IMR-90 (cell line): ENCODE results near the gene SCGB3A2. TPM values are rescaled to one million over a fixed set of nuclear protein-coding genes. Genes with fewer than 3 reads are reported as not detected.

Experiments used
- ATAC-seq: fragments of 200-7000 bp; cut with Tn5 transposase; 2 replicates; pipeline ENCODE4 v1.9.1; 2020; ENCODE audit warnings: low read depth, mild to moderate bottlenecking, moderate library complexity
- BruUV-seq: library from RNA; stranded (reverse); fragments of 400-500 nt; replicated peaks from 2 replicates; lab custom pipeline; 2021; lab: Mats Ljungman, UMichigan
- CTCF ChIA-PET: fragments of 300-600 bp; formaldehyde crosslinking; extraction: SDS; loops from one replicate; lab custom pipeline; 2021; ENCODE audit warnings: antibody characterized with exemption; lab: Yijun Ruan, JAX
- POLR2A ChIA-PET: fragments of 300-600 bp; sonication (Branson Sonifier 250); formaldehyde crosslinking; loops from one replicate; lab custom pipeline; 2022; ENCODE audit warnings: antibody characterized with exemption; ENCODE audit not compliant: unreplicated experiment; lab: Charles Lee
- DNase-seq: peaks from one replicate; pipeline ENCODE4 v3.0.0; 2013
- H2AFZ ChIP-seq: replicated peaks from 2 replicates; pipeline ENCODE3; 2013; ENCODE audit warnings: low read length, mild to moderate bottlenecking; ENCODE audit not compliant: poor library complexity
- H2AK5ac ChIP-seq: 2 replicates; pipeline ENCODE4 v1.6.1; 2013; ENCODE audit warnings: low read depth, low read length, inconsistent platforms
- H2AK9ac ChIP-seq: replicated peaks from 2 replicates; pipeline ENCODE3; 2013; ENCODE audit warnings: mild to moderate bottlenecking, low read depth, low read length, moderate library complexity; ENCODE audit not compliant: poor library complexity
- H2BK120ac ChIP-seq: 2 replicates; pipeline ENCODE4 v1.6.1; 2013; ENCODE audit warnings: low read depth, low read length, inconsistent platforms
- H2BK15ac ChIP-seq: 3 replicates; pipeline ENCODE4 v1.6.1; 2013; ENCODE audit warnings: low read depth, low read length, inconsistent platforms
- H2BK20ac ChIP-seq: 2 replicates; pipeline ENCODE4 v1.6.1; 2013; ENCODE audit warnings: low read depth, mild to moderate bottlenecking, inconsistent platforms, low read length, moderate library complexity
- H2BK5ac ChIP-seq: 2 replicates; pipeline ENCODE4 v1.6.1; 2013; ENCODE audit warnings: mild to moderate bottlenecking, low read depth, low read length, inconsistent platforms; ENCODE audit not compliant: poor library complexity, severe bottlenecking
- H3K14ac ChIP-seq: replicated peaks from 2 replicates; pipeline ENCODE4 v1.6.1; 2013; ENCODE audit warnings: low read depth, low read length, inconsistent platforms
- H3K18ac ChIP-seq: 2 replicates; pipeline ENCODE4 v1.6.1; 2013; ENCODE audit warnings: low read depth, low read length, control low read depth
- H3K23ac ChIP-seq: 2 replicates; pipeline ENCODE4 v1.6.1; 2013; ENCODE audit warnings: low read depth, low read length, inconsistent platforms
- H3K27ac ChIP-seq: 2 replicates; pipeline ENCODE4 v1.5.1; 2013; ENCODE audit warnings: mild to moderate bottlenecking, control low read depth, low read length; ENCODE audit not compliant: insufficient read depth
- H3K27me3 ChIP-seq: 2 replicates; pipeline ENCODE4 v1.6.1; 2013; ENCODE audit warnings: low read length; ENCODE audit not compliant: control insufficient read depth, insufficient read depth
- H3K36me3 ChIP-seq: 2 replicates; pipeline ENCODE4 v1.6.1; 2013; ENCODE audit warnings: low read length, mixed read lengths; ENCODE audit not compliant: control insufficient read depth, insufficient read depth
- H3K4ac ChIP-seq: 2 replicates; pipeline ENCODE4 v1.6.1; 2013; ENCODE audit warnings: low read depth, low read length, inconsistent platforms
- H3K4me1 ChIP-seq: 2 replicates; pipeline ENCODE4 v1.6.1; 2013; ENCODE audit warnings: low read length, mixed read lengths; ENCODE audit not compliant: control insufficient read depth, insufficient read depth
- H3K4me2 ChIP-seq: 2 replicates; pipeline ENCODE4 v1.6.1; 2013; ENCODE audit warnings: low read depth, mild to moderate bottlenecking, control low read depth, low read length, moderate library complexity
- H3K4me3 ChIP-seq: 2 replicates; pipeline ENCODE4 v1.5.1; 2013; ENCODE audit warnings: low read depth, mild to moderate bottlenecking, control low read depth, low read length, moderate library complexity; ENCODE audit not compliant: insufficient read depth
- H3K56ac ChIP-seq: 2 replicates; pipeline ENCODE4 v1.6.1; 2013; ENCODE audit warnings: low read length, inconsistent platforms; ENCODE audit not compliant: insufficient read depth; ENCODE audit errors: extremely low read depth
- H3K79me1 ChIP-seq, 2 experiments: 2 replicates each; pipeline ENCODE4 v1.6.1; 2013; ENCODE audit warnings: low read length in 2 of 2, inconsistent platforms in 1 of 2, low read depth in 1 of 2
- H3K9ac ChIP-seq: 2 replicates; pipeline ENCODE4 v1.6.1; 2013; ENCODE audit warnings: low read depth, low read length, control low read depth
- H3K9me1 ChIP-seq: 2 replicates; pipeline ENCODE4 v1.6.1; 2013; ENCODE audit warnings: low read length, inconsistent platforms; ENCODE audit not compliant: insufficient read depth
- H3K9me3 ChIP-seq: 2 replicates; pipeline ENCODE4 v1.6.1; 2013; ENCODE audit warnings: low read length; ENCODE audit not compliant: control insufficient read depth, insufficient read depth
- H4K20me1 ChIP-seq: 2 replicates; pipeline ENCODE4 v1.6.1; 2013; ENCODE audit warnings: low read length, inconsistent platforms; ENCODE audit not compliant: insufficient read depth
- H4K5ac ChIP-seq: 2 replicates; pipeline ENCODE4 v1.6.1; 2013; ENCODE audit warnings: mild to moderate bottlenecking, low read depth, low read length, control low read depth
- H4K8ac ChIP-seq, 2 experiments: 2 replicates each; pipeline ENCODE4 v1.6.1; 2013; ENCODE audit warnings: low read depth in 2 of 2, low read length in 2 of 2, control low read depth in 1 of 2, inconsistent platforms in 1 of 2
- H4K91ac ChIP-seq: 2 replicates; pipeline ENCODE4 v1.6.1; 2013; ENCODE audit warnings: low read depth, low read length, inconsistent platforms; ENCODE audit not compliant: insufficient read depth
- MAFK ChIP-seq: IDR thresholded peaks from 2 replicates; pipeline ENCODE4 v1.6.1; 2012; ENCODE audit warnings: low read depth, low read length, improper control_type of control experiment
- NFE2L2 ChIP-seq: fragments of 150-350 bp; IDR thresholded peaks from 2 replicates; pipeline ENCODE4 v1.6.1; 2016; ENCODE audit warnings: low read depth, mild to moderate bottlenecking, low read length
- RFX5 ChIP-seq: IDR thresholded peaks from 2 replicates; pipeline ENCODE4 v1.8.0; 2012; ENCODE audit warnings: low read depth, mild to moderate bottlenecking, low read length, moderate library complexity
- WGBS, 2 experiments: methylation state at CpG; one replicate each; pipeline versions ENCODE4 v1.1.5 to v1.1.7; 2013; ENCODE audit warnings: missing lambda C conversion rate in 2 of 2; ENCODE audit not compliant: insufficient read length in 1 of 2; ENCODE audit errors: extremely low coverage in 2 of 2; 5-methylcytosine and 5-hydroxymethylcytosine counted together
- dilution Hi-C: fragments of 300-500 bp; cut with HindIII; formaldehyde crosslinking; loops from one replicate; pipeline ENCODE4 v1.14.3; 2018; ENCODE audit warnings: low sequenced_read_pairs; ENCODE audit not compliant: unreplicated experiment
- in situ Hi-C: fragments of 300-500 bp; cut with MboI; formaldehyde crosslinking; loops from 3 replicates; pipeline ENCODE4 v1.14.3; 2019; ENCODE audit warnings: low sequenced_read_pairs, inconsistent platforms, mixed read lengths
- intact Hi-C: fragments of 100-400 bp; cut with micrococcal nuclease; formaldehyde crosslinking; loops from 2 replicates; pipeline ENCODE4 v1.10.0; 2022
- polyA plus RNA-seq, 3 experiments: library from polyadenylated mRNA; depleted of rRNA; stranded (reverse); fragments of >200 nt; gene quantifications; 2 replicates each; pipeline ENCODE4 v1.2.3, GENCODE V29; 2012; ENCODE audit warnings: low replicate concordance in 1 of 3
- total RNA-seq: library from RNA; depleted of rRNA; stranded (reverse); fragments of >200 nt; gene quantifications from 2 replicates; pipeline ENCODE4 v1.2.3, GENCODE V29; 2012

Gene SCGB3A2
- total and polyA plus RNA-seq, 2 of the 4 experiments (the other 2 are of a cell fraction): not detected

DNA sequence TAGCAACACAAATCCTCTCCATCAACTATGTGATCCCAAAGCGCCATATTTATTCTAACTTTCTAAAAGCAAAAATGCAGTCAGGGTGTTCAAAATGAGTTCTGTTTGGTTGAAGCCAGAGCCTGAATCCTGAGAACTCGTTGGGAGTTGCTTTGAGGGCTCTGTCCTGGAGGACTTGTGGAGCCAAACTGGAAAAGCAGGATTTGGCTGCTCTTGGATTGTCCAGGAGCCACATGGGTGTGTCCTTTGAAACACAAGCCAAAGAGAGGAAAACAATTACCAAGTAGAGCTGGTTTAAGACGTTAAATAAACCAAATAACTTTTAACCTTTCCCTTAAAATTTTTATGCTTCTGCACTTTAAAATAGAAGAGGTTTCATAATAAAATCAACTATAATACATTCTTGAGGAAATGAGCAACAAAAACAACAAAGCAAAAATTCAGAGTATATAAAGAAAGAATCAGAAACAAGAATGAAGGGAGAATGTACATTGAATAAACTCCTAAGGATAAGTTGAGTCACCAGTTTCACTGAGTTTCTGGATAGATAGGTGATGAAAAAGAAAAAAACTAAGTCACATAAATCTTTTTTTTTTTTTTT, 14.3 kb downstream of the SCGB3A2 start:
- Histone ChIP-seq H4K8ac (0 out of 4 replicates have a peak overlapping the region, but pooled peaks of 1 of the 2 experiments have one; percentile 16), H3K56ac (no peak overlapping the region), H3K14ac (no peak overlapping the region), H2AK9ac (no peak overlapping the region), H3K79me1 (no peaks in the 10 kb centered on the region), H2BK15ac (no peak overlapping the region), H2BK120ac (no peak overlapping the region), H3K9me3 (no peaks in the 10 kb centered on the region), H4K91ac (no peak overlapping the region), H3K9me1 (no peaks in the 10 kb centered on the region), H3K23ac (peak overlapping the region; percentile 72; the same call in 1 of the 2 replicates), H3K4me3 (no peak overlapping the region), H3K27ac (no peak overlapping the region), H3K9ac (no peak overlapping the region), H3K4me1 (0 out of 2 replicates have a peak, but pooled peaks cover 2% of the 10 kb centered on the region), H2AFZ (peak overlapping the region; percentile 49), H2BK5ac (no peak overlapping the region), H3K4me2 (no peak overlapping the region), H3K18ac (no peak overlapping the region), H3K4ac (no peak overlapping the region), H2BK20ac (no peak overlapping the region), H3K36me3 (no peaks in the 10 kb centered on the region), H4K20me1 (no peaks in the 10 kb centered on the region), H3K27me3 (no peaks in the 10 kb centered on the region), H4K5ac (no peak overlapping the region), H2AK5ac (no peak overlapping the region)
- in situ Hi-C loops: no loop called here
- ChIA-PET POLR2A (no interaction called here), CTCF (no interaction called here)
- no peak for TF ChIP-seq RFX5
- no peak for TF ChIP-seq NFE2L2
- no peak for TF ChIP-seq MAFK
- intact Hi-C loops: no loop called here
- WGBS, 2 experiments: no CpG with 5 or more reads among the region's 3 CpGs
- BruUV-seq: no TSS peak
- ATAC-seq: no peak
- peak; percentile 1 for DNase-seq
- dilution Hi-C loops: no loop called here
